PC-9 (cell line): Measurements from ENCODE around the gene DPP4. TPM values are rescaled to one million over a fixed set of nuclear protein-coding genes. Genes with fewer than 3 reads are reported as not detected.

Source experiments
- BruUV-seq: library from RNA; stranded (reverse); fragments of 400-500 nt; replicated peaks from 2 replicates; lab custom pipeline; 2021; lab: Mats Ljungman, UMichigan
- CTCF ChIA-PET: fragments of 300-600 bp; sonication (Branson Sonifier 250); formaldehyde crosslinking; loops from one replicate; lab custom pipeline; 2022; ENCODE audit warnings: antibody characterized with exemption; lab: Charles Lee
- POLR2A ChIA-PET: fragments of 300-600 bp; sonication (Branson Sonifier 250); formaldehyde crosslinking; loops from one replicate; lab custom pipeline; 2022; ENCODE audit warnings: antibody characterized with exemption; ENCODE audit not compliant: unreplicated experiment; lab: Charles Lee
- DNase-seq, 2 experiments: peaks; one replicate each; pipeline versions ENCODE4 v3.0.0 to v3.0.0-alpha.2; 2015 to 2022; ENCODE audit warnings: mixed read lengths in 1 of 2
- H2AFZ ChIP-seq: fragments of 200-600 bp; sonication (generic); 2 replicates; pipeline ENCODE4 v1.8.1; 2017; ENCODE audit warnings: antibody characterized with exemption
- H3F3A ChIP-seq: fragments of 200-600 bp; sonication (generic); 2 replicates; pipeline ENCODE4 v1.8.1; 2017; ENCODE audit warnings: antibody characterized with exemption, mild to moderate bottlenecking, low read depth; ENCODE audit not compliant: insufficient read depth
- H3K27ac ChIP-seq: fragments of 200-600 bp; sonication (generic); 2 replicates; pipeline ENCODE4 v1.6.1; 2016; ENCODE audit warnings: mixed run types
- H3K27me3 ChIP-seq: fragments of 200-600 bp; sonication (generic); 2 replicates; pipeline ENCODE4 v1.6.1; 2016; ENCODE audit warnings: low read depth, mixed run types; ENCODE audit not compliant: insufficient read depth
- H3K36me3 ChIP-seq: fragments of 200-600 bp; sonication (generic); 2 replicates; pipeline ENCODE4 v1.6.1; 2016; ENCODE audit warnings: low read depth, mixed run types
- H3K4me1 ChIP-seq: fragments of 200-600 bp; sonication (generic); replicated peaks from 2 replicates; pipeline ENCODE4 v1.6.1; 2016; ENCODE audit warnings: mixed run types; ENCODE audit not compliant: insufficient read depth
- H3K4me2 ChIP-seq: fragments of 200-600 bp; sonication (generic); 2 replicates; pipeline ENCODE4 v1.6.1; 2017; ENCODE audit warnings: mixed run types
- H3K4me3 ChIP-seq: fragments of 200-600 bp; sonication (generic); 2 replicates; pipeline ENCODE4 v1.6.1; 2016; ENCODE audit warnings: mixed run types
- H3K79me2 ChIP-seq: fragments of 200-600 bp; sonication (generic); 2 replicates; pipeline ENCODE4 v1.6.1; 2017; ENCODE audit warnings: low read depth, mixed run types
- H3K9me2 ChIP-seq: fragments of 200-600 bp; sonication (generic); 2 replicates; pipeline ENCODE4 v1.8.1; 2017; ENCODE audit warnings: mild to moderate bottlenecking; ENCODE audit not compliant: insufficient read depth
- H3K9me3 ChIP-seq: fragments of 200-600 bp; sonication (generic); 2 replicates; pipeline ENCODE4 v1.8.1; 2016; ENCODE audit warnings: low read depth; ENCODE audit not compliant: insufficient read depth
- H4K20me1 ChIP-seq: fragments of 200-600 bp; sonication (generic); 2 replicates; pipeline ENCODE4 v1.8.1; 2017; ENCODE audit not compliant: insufficient read depth
- EZH2 ChIP-seq: fragments of 200-600 bp; sonication (generic); IDR thresholded peaks from 2 replicates; pipeline ENCODE4 v1.8.0; 2017; ENCODE audit warnings: antibody characterized with exemption, low read depth
- intact Hi-C: fragments of 100-400 bp; cut with micrococcal nuclease; formaldehyde crosslinking; loops from one replicate; pipeline ENCODE4 v1.10.0; 2022; ENCODE audit not compliant: unreplicated experiment
- total RNA-seq: library from RNA; stranded (reverse); gene quantifications from 2 replicates; pipeline ENCODE4 v1.2.3, GENCODE V29; 2021
- TF ChIP-seq, protein P1 (sequence below): fragments of 200-600 bp; sonication (generic); conservative IDR thresholded peaks from 2 replicates; pipeline ENCODE4 v1.6.1; 2017; ENCODE audit warnings: mixed run types, antibody characterized with exemption, mild to moderate bottlenecking, moderate library complexity

DPP4 gene
- total RNA-seq, 1 experiment from 2014 or later: 0.35 TPM

DNA sequence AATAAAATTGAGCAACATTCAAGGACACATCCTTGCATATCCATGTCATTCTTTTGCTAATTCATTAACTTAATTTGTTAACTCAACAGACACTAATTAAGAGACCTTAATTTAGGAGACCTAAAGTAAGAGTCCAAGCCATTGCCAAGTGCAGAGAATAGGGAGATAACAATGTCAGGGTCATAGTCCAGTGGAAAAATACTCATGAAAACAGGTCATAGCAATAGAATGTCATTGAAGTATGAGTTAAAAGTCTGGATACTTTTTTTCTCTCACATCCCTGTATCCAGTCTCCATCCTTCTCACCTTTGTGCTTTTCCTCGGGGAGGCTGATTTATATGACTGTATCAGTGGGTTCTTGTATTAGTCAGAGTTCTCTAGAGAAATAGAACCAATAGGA, 26.6 kb upstream of the DPP4 start:
- no peaks in the 10 kb centered on the region for H3K4me1 ChIP-seq
- no peaks in the 10 kb centered on the region for H3F3A ChIP-seq
- ChIA-PET POLR2A (no interaction called here), CTCF (no interaction called here)
- no peak for DNase-seq
- no peak overlapping the region for H2AFZ ChIP-seq
- no peaks in the 10 kb centered on the region for H3K27me3 ChIP-seq
- no TSS peak for BruUV-seq
- no peaks in the 10 kb centered on the region for H3K9me3 ChIP-seq
- no peaks in the 10 kb centered on the region for H3K36me3 ChIP-seq
- H3K4me2 ChIP-seq: no peak overlapping the region
- intact Hi-C loops: no loop called here
- H3K79me2 ChIP-seq: no peaks in the 10 kb centered on the region
- no peaks in the 10 kb centered on the region for H4K20me1 ChIP-seq
- TF ChIP-seq, protein P1, sequence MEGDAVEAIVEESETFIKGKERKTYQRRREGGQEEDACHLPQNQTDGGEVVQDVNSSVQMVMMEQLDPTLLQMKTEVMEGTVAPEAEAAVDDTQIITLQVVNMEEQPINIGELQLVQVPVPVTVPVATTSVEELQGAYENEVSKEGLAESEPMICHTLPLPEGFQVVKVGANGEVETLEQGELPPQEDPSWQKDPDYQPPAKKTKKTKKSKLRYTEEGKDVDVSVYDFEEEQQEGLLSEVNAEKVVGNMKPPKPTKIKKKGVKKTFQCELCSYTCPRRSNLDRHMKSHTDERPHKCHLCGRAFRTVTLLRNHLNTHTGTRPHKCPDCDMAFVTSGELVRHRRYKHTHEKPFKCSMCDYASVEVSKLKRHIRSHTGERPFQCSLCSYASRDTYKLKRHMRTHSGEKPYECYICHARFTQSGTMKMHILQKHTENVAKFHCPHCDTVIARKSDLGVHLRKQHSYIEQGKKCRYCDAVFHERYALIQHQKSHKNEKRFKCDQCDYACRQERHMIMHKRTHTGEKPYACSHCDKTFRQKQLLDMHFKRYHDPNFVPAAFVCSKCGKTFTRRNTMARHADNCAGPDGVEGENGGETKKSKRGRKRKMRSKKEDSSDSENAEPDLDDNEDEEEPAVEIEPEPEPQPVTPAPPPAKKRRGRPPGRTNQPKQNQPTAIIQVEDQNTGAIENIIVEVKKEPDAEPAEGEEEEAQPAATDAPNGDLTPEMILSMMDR: no peak
- TF ChIP-seq EZH2: no peak
- no peaks in the 10 kb centered on the region for H3K9me2 ChIP-seq
- no peak overlapping the region for H3K4me3 ChIP-seq
- no peak overlapping the region for H3K27ac ChIP-seq

GRCh38 chr2:162099836-162100235, 25.8 kb upstream of the DPP4 start:
- no peak overlapping the region for H3K4me2 ChIP-seq
- CTCF ChIA-PET: no interaction called here
- H2AFZ ChIP-seq: no peak overlapping the region
- no TSS peak for BruUV-seq
- DNase-seq: no peak
- no peaks in the 10 kb centered on the region for H3K4me1 ChIP-seq
- H3K36me3 ChIP-seq: no peaks in the 10 kb centered on the region
- H3F3A ChIP-seq: no peaks in the 10 kb centered on the region
- intact Hi-C loops: no loop called here
- POLR2A ChIA-PET: no interaction called here
- no peaks in the 10 kb centered on the region for H3K79me2 ChIP-seq
- H3K27ac ChIP-seq: no peak overlapping the region
- no peaks in the 10 kb centered on the region for H3K27me3 ChIP-seq
- no peak overlapping the region for H3K4me3 ChIP-seq
- no peaks in the 10 kb centered on the region for H3K9me3 ChIP-seq
- H4K20me1 ChIP-seq: no peaks in the 10 kb centered on the region
- H3K9me2 ChIP-seq: no peaks in the 10 kb centered on the region
- TF ChIP-seq, protein P1: no peak
- no peak for TF ChIP-seq EZH2

GRCh38 chr2:162092658-162093556, 18.9 kb upstream of the DPP4 start:
- Histone ChIP-seq H3K4me1 (peaks cover 26% of the 10 kb centered on the region; the same call in 1 of the 2 replicates), H4K20me1 (no peaks in the 10 kb centered on the region), H3K27ac (peak overlapping the region; percentile 60), H3K4me2 (peak overlapping the region; percentile 36; the same call in 1 of the 2 replicates), H2AFZ (peak overlapping the region; percentile 11; the same call in 1 of the 2 replicates), H3K9me2 (no peaks in the 10 kb centered on the region), H3K9me3 (no peaks in the 10 kb centered on the region), H3K36me3 (no peaks in the 10 kb centered on the region), H3F3A (peaks cover 19% of the 10 kb centered on the region; the same call in 1 of the 2 replicates), H3K79me2 (no peaks in the 10 kb centered on the region), H3K4me3 (no peak overlapping the region), H3K27me3 (no peaks in the 10 kb centered on the region)
- CTCF ChIA-PET: no interaction called here
- TF ChIP-seq EZH2: no peak
- intact Hi-C loops: no loop called here
- BruUV-seq: no TSS peak
- POLR2A ChIA-PET: no interaction called here
- DNase-seq: peak; percentile 29 to 46
